ENCODE measurements around the gene MSX1. TPM values are rescaled to one million over a fixed set of nuclear protein-coding genes. Genes with fewer than 3 reads are reported as not detected.

The MSX1 gene
- total RNA-seq, 3 donors from 2014 or later (not counting 1 experiment from before 2014, with no cell fraction given): not detected

DNA sequence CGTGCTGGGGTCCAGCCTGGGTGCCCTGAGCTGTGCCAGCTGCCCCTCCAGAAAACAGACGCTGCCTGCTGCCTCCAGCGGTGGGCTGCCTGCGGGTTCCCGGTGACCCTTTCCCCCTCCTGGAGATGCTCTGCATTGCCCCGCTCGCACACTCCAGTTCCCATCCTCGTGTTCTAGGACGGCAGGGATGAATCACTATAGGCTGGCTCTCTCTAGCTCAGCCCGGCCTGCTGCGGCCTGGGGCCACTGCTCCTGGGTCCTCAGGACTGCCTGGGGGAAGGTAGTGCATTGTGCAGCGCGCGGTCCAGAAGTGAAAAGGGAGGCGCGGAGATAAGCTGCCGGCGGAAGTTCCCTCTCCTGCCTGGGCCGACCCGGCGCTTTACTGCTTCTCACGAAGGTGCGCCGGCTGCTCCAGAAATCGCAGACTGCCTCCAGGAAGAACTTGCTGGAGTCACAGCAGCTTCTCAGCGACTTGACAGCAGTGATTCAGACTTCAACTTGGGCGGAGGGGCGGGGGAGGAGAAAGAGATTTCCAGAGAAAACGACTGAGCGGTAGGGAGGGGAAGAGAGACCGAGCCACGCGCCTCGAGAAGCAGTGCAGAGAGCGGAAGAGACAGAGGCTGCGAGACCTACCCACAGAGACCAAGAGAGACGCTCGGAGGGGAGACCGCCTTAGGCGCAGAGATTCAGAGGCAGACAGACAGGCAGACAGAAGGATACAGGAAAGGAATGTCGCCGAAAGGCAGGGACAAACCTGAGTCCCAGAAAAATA is 6.7 kb upstream of the MSX1 start:
- TF ChIP-seq, protein P1, sequence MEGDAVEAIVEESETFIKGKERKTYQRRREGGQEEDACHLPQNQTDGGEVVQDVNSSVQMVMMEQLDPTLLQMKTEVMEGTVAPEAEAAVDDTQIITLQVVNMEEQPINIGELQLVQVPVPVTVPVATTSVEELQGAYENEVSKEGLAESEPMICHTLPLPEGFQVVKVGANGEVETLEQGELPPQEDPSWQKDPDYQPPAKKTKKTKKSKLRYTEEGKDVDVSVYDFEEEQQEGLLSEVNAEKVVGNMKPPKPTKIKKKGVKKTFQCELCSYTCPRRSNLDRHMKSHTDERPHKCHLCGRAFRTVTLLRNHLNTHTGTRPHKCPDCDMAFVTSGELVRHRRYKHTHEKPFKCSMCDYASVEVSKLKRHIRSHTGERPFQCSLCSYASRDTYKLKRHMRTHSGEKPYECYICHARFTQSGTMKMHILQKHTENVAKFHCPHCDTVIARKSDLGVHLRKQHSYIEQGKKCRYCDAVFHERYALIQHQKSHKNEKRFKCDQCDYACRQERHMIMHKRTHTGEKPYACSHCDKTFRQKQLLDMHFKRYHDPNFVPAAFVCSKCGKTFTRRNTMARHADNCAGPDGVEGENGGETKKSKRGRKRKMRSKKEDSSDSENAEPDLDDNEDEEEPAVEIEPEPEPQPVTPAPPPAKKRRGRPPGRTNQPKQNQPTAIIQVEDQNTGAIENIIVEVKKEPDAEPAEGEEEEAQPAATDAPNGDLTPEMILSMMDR (IDR thresholded peaks at IDR 0.05): no peak
- H3K27ac ChIP-seq (ENCODE audit: low read length): no peak overlapping the region
- peak; percentile 49 to 74 (median 55) for ATAC-seq
- peak overlapping the region in 1 of 2 donors; percentile 38 for H3K27ac Mint-ChIP-seq
- peak in 1 of 2 donors; percentile 50 for DNase-seq
- H3K4me1 ChIP-seq (ENCODE audit: control insufficient read depth, insufficient read depth, low read length): peaks cover 46% of the 10 kb centered on the region
- intact Hi-C loops (cut with micrococcal nuclease): loop anchor here (10.0 kb wide), 1 partner anchor 368 kb away; no protein-coding TSS in a partner anchor
- WGBS (ENCODE audit: insufficient coverage): 2% methylated on average over 42 of the region's 42 CpGs
- H3K4me3 ChIP-seq (ENCODE audit: low read length): peak overlapping the region; percentile 31
- H3K4me1 Mint-ChIP-seq: peaks cover 37 to 38% of the 10 kb centered on the region in 2 donors
- H3K36me3 ChIP-seq (ENCODE audit: control insufficient read depth, insufficient read depth, low read length): no peaks in the 10 kb centered on the region
- peak overlapping the region; percentile 95 for H3K4me3 Mint-ChIP-seq
- H3K9me3 Mint-ChIP-seq: no peaks in the 10 kb centered on the region
- H3K27me3 Mint-ChIP-seq (ENCODE audit: low read depth in 2 of 2): peaks cover 45 to 54% of the 10 kb centered on the region in 2 donors
- H3K36me3 Mint-ChIP-seq: no peaks in the 10 kb centered on the region
- peaks cover 3% of the 10 kb centered on the region for H3K9me3 ChIP-seq (ENCODE audit: control insufficient read depth, insufficient read depth, low read length)
- peaks cover 60% of the 10 kb centered on the region for H3K27me3 ChIP-seq (ENCODE audit: control insufficient read depth, insufficient read depth, low read length)

- Histone ChIP-seq H3K36me3 (ENCODE audit: control insufficient read depth, insufficient read depth, low read length) (no peaks in the 10 kb centered on the region), H3K9me3 (ENCODE audit: control insufficient read depth, insufficient read depth, low read length) (peaks cover 8% of the 10 kb centered on the region), H3K27me3 (ENCODE audit: control insufficient read depth, insufficient read depth, low read length) (peaks cover 66% of the 10 kb centered on the region), H3K4me1 (ENCODE audit: control insufficient read depth, insufficient read depth, low read length) (peaks cover 50% of the 10 kb centered on the region), H3K4me3 (ENCODE audit: low read length) (peak overlapping the region; percentile 31), H3K27ac (ENCODE audit: low read length) (no peak overlapping the region)
- Mint-ChIP-seq H3K27me3 (ENCODE audit: low read depth in 2 of 2) (peaks cover 45 to 55% of the 10 kb centered on the region in 2 donors), H3K27ac (peak overlapping the region in 1 of 2 donors; percentile 38), H3K9me3 (no peaks in the 10 kb centered on the region), H3K36me3 (no peaks in the 10 kb centered on the region), H3K4me3 (peak overlapping the region; percentile 95), H3K4me1 (peaks cover 37 to 40% of the 10 kb centered on the region in 2 donors)
- intact Hi-C loops (cut with micrococcal nuclease): loop anchor here (10.0 kb wide), 1 partner anchor 369 kb away; no protein-coding TSS in a partner anchor
- 4% methylated on average over 26 of the region's 26 CpGs for WGBS (ENCODE audit: insufficient coverage)
- TF ChIP-seq, protein P1 (IDR thresholded peaks at IDR 0.05): no peak
- ATAC-seq (peak in 2 of 3 donors; percentile 36 to 37), DNase-seq (no peak)
Measured at GRCh38 chr4:4853371-4853823, 6.1 kb upstream of the MSX1 start.

DNA sequence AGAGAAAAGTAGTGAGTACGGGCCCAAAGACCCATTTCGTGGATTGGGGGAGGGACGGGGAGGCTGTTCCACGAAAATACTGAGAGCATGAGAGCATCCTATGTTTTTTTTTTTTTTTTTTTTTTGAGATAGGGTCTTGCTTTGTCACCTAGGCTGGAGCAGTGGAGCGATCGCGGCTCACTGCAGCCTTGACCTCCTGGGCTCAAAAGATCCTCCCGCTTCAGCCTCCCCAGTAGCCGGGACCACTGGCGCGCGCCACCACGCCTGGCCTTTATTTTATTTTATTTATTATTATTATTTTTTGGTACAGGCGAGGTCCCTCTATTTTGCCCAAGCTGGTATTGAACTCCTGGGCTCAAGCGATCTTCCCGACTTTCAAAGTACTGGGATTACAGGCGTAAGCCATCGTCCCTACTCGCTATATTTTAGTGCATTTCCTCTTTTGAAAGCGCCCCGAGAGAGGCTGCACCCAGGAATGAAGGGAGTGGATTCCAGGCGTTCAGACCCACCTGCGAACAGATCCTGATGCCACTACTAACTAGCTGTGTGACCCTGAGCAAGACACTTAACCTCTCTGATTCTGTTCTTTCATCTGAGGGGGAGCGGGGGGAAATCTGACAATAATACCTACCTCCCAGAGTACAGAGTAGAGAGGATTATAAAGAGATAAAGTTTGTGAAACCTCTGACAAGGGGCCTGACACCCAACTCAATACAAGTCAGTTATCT is 5.4 kb upstream of the MSX1 start:
- TF ChIP-seq, protein P1 (IDR thresholded peaks at IDR 0.05): no peak
- Histone ChIP-seq H3K4me3 (ENCODE audit: low read length) (no peak overlapping the region), H3K27me3 (ENCODE audit: control insufficient read depth, insufficient read depth, low read length) (peaks cover 73% of the 10 kb centered on the region), H3K4me1 (ENCODE audit: control insufficient read depth, insufficient read depth, low read length) (peaks cover 56% of the 10 kb centered on the region), H3K36me3 (ENCODE audit: control insufficient read depth, insufficient read depth, low read length) (no peaks in the 10 kb centered on the region), H3K27ac (ENCODE audit: low read length) (no peak overlapping the region), H3K9me3 (ENCODE audit: control insufficient read depth, insufficient read depth, low read length) (peaks cover 8% of the 10 kb centered on the region)
- ATAC-seq (no peak), DNase-seq (no peak)
- 16% methylated on average over 18 of the region's 24 CpGs for WGBS (ENCODE audit: insufficient coverage)
- no peaks in the 10 kb centered on the region for H3K36me3 Mint-ChIP-seq
- H3K9me3 Mint-ChIP-seq: no peaks in the 10 kb centered on the region
- H3K27ac Mint-ChIP-seq: no peak overlapping the region
- peak overlapping the region; percentile 95 for H3K4me3 Mint-ChIP-seq
- peaks cover 48 to 60% of the 10 kb centered on the region in 2 donors for H3K27me3 Mint-ChIP-seq (ENCODE audit: low read depth in 2 of 2)
- peaks cover 41 to 47% of the 10 kb centered on the region in 2 donors for H3K4me1 Mint-ChIP-seq
- intact Hi-C loops (cut with micrococcal nuclease): loop anchor here (2.0 to 10.0 kb wide), 2 partner anchors 15 to 369 kb away; no protein-coding TSS in a partner anchor

Measured in natural killer cell (primary cell).